ENCODE results near the gene TRPM2.
"Not testable (repeated sequence)": the region's sequence is repeated elsewhere in the genome, so short reads cannot be mapped to it uniquely, and the experiment has no call there.

The TRPM2 gene

GRCh38 chr21:44399151-44399954 lies 45.9 kb downstream of the TRPM2 start:
- no peak overlapping the region for H3K27ac ChIP-seq (ENCODE audit: low read length)
- H3K9ac ChIP-seq (ENCODE audit: low read length): no peak overlapping the region
- H3K27me3 ChIP-seq (ENCODE audit: control insufficient read depth, insufficient read depth, low read length): no peaks in the 10 kb centered on the region
- H3K4me1 ChIP-seq (ENCODE audit: control insufficient read depth, low read depth, low read length): no peaks in the 10 kb centered on the region
- H3K4me3 ChIP-seq (ENCODE audit: low read length): no peak overlapping the region
- peaks cover 5% of the 10 kb centered on the region for H3K9me3 ChIP-seq (ENCODE audit: control insufficient read depth, low read depth, low read length)
- no peaks in the 10 kb centered on the region for H3K36me3 ChIP-seq (ENCODE audit: control insufficient read depth, low read depth, low read length)

DNA sequence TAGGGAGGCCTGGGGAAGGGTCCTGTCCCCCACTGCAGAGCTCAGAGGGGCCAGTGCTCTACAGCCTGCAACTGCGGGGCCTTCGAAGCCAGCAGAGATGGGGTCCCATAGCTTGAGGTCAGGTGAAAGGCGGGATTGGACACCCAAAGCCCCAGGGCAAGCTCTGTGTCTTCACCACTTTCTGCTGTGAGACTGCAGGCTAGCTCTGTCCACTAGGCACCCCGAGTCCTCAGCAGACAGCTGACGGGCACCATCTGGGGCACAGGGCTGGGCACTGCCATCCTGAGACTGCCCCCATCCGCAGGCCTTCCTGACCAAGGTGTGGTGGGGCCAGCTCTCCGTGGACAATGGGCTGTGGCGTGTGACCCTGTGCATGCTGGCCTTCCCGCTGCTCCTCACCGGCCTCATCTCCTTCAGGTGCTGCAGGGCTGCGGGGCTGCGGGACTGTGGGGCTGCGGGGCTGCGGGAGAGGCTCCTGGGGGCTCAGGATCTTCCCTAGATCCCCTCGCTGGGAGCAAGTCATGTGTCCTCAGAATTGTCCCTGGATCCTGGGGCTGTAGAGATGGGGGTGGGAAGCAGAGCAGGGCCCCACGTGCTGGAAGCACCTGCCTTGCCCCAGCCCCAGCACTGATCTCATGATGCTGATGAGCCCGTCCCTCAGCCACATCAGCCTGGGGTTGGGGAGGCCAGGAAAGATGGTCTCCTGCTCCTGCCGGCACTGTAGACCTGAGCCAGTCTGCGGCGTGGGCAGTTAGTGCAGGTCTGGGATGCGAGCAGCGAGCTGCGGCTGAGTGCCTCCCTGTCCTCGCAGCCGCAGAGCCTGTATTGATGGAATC lies 46.8 kb downstream of the TRPM2 start:
- H3K4me1 ChIP-seq (ENCODE audit: control insufficient read depth, low read depth, low read length): no peaks in the 10 kb centered on the region
- H3K4me3 ChIP-seq (ENCODE audit: low read length): no peak overlapping the region
- H3K27me3 ChIP-seq (ENCODE audit: control insufficient read depth, insufficient read depth, low read length): no peaks in the 10 kb centered on the region
- H3K36me3 ChIP-seq (ENCODE audit: control insufficient read depth, low read depth, low read length): no peaks in the 10 kb centered on the region
- no peak overlapping the region for H3K27ac ChIP-seq (ENCODE audit: low read length)
- H3K9me3 ChIP-seq (ENCODE audit: control insufficient read depth, low read depth, low read length): peaks cover 5% of the 10 kb centered on the region
- no peak overlapping the region for H3K9ac ChIP-seq (ENCODE audit: low read length)

DNA sequence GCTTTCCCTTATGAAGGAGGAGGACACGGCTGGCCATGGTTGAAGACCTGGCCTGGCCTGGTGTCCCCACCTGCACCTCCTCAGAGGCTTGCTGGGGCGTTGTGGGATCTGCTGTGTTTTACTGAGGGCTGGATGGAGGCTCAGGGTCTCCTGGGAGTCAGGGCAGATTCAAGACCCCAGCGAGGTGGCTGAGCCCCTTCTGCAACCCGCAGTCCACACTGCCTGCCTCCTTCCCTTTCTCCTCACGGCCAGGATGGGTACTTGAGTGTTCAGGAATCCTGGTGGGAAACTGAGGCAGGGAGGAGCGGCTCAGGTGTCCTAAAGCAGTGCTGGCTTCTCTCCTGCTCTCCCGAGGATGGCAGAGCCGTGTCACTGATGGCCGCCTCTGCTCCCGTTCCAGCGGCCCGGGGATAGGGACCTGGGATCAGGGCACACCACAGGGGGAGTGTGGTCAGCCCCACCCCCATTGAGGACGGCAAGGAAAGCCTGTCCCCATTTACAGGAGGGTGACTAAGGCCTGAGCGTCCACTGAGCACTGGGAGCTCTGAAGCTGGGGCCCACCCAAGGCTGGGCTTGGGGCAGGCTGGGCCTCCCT lies 47.5 kb downstream of the TRPM2 start:
- H3K27me3 ChIP-seq (ENCODE audit: control insufficient read depth, insufficient read depth, low read length): no peaks in the 10 kb centered on the region
- H3K9ac ChIP-seq (ENCODE audit: low read length): no peak overlapping the region
- no peak overlapping the region for H3K27ac ChIP-seq (ENCODE audit: low read length)
- H3K4me1 ChIP-seq (ENCODE audit: control insufficient read depth, low read depth, low read length): no peaks in the 10 kb centered on the region
- no peak overlapping the region for H3K4me3 ChIP-seq (ENCODE audit: low read length)
- H3K36me3 ChIP-seq (ENCODE audit: control insufficient read depth, low read depth, low read length): no peaks in the 10 kb centered on the region
- peaks cover 5% of the 10 kb centered on the region for H3K9me3 ChIP-seq (ENCODE audit: control insufficient read depth, low read depth, low read length)

- Histone ChIP-seq H3K4me3 (ENCODE audit: low read length) (no peak overlapping the region), H3K27ac (ENCODE audit: low read length) (no peak overlapping the region), H3K36me3 (ENCODE audit: control insufficient read depth, low read depth, low read length) (no peaks in the 10 kb centered on the region), H3K27me3 (ENCODE audit: control insufficient read depth, insufficient read depth, low read length) (no peaks in the 10 kb centered on the region), H3K4me1 (ENCODE audit: control insufficient read depth, low read depth, low read length) (no peaks in the 10 kb centered on the region), H3K9ac (ENCODE audit: low read length) (no peak overlapping the region), H3K9me3 (ENCODE audit: control insufficient read depth, low read depth, low read length) (peaks cover 5% of the 10 kb centered on the region)
Observed at GRCh38 chr21:44401386-44402160, 48.2 kb downstream of the TRPM2 start.

DNA sequence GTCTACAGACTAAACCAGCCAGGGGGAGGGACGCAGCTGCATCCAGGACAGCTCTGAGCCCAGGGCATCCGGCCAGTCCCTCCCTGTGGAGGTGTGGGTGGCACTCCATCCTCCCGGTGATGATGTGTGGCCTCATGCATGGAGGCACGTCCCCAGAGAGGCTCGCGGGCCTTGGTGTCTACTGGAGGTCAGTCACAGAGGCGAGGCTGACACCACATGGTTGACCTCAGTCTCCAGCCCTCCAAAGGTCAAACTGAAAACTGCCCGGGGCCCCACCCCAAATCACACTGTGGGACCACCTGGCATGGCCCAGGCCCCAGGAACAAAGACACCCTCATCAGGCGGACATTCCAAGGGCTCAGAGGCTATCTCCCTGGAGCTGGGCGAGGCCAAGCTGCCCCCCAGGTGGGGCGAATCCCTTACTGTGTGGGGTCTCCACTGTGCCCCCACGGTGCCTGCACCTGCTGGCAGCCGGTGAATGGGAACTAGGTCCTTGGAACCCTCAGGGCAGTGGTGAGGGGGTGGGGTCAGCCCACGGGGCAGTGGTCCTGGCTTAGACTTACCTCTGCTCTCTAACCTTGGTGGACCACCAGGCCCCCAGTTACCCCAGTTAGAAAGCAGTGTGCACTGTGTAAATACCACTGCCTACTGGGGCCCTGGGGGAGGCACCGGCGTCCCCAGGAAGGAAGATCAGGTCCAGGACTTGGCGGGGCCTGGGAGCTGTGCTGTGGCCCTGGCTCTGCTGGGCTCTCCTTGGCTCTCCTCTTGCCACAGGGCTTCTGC lies 49.1 kb downstream of the TRPM2 start:
- Histone ChIP-seq H3K9me3 (ENCODE audit: control insufficient read depth, low read depth, low read length) (peaks cover 5% of the 10 kb centered on the region), H3K9ac (ENCODE audit: low read length) (no peak overlapping the region), H3K36me3 (ENCODE audit: control insufficient read depth, low read depth, low read length) (no peaks in the 10 kb centered on the region), H3K27me3 (ENCODE audit: control insufficient read depth, insufficient read depth, low read length) (no peaks in the 10 kb centered on the region), H3K4me3 (ENCODE audit: low read length) (no peak overlapping the region), H3K27ac (ENCODE audit: low read length) (no peak overlapping the region), H3K4me1 (ENCODE audit: control insufficient read depth, low read depth, low read length) (no peaks in the 10 kb centered on the region)

- Histone ChIP-seq H3K27ac (ENCODE audit: low read length) (no peak overlapping the region), H3K27me3 (ENCODE audit: control insufficient read depth, insufficient read depth, low read length) (no peaks in the 10 kb centered on the region), H3K9ac (ENCODE audit: low read length) (no peak overlapping the region), H3K4me1 (ENCODE audit: control insufficient read depth, low read depth, low read length) (no peaks in the 10 kb centered on the region), H3K9me3 (ENCODE audit: control insufficient read depth, low read depth, low read length) (peaks cover 8% of the 10 kb centered on the region), H3K36me3 (ENCODE audit: control insufficient read depth, low read depth, low read length) (no peaks in the 10 kb centered on the region), H3K4me3 (ENCODE audit: low read length) (no peak overlapping the region)
Observed at GRCh38 chr21:44403106-44404020, 49.9 kb downstream of the TRPM2 start.

DNA sequence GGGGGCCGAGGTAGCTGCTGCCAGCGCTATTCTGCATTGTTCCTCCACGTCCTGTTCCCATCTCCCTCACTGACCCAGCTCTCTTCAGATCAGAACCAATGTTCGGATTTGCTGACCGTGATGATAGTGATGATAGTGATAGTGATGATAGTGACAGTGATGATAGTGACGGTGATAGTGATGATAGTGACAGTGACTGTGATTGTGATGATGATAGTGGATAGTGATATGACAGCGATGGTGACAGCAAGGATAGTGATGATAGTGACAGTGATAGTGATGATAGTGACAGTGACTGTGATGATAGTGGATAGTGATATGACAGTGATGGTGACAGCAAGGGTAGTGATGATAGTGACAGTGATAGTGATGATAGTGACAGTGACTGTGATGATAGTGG lies 51.1 kb downstream of the TRPM2 start:
- H3K9ac ChIP-seq (ENCODE audit: low read length); H3K4me3 ChIP-seq (ENCODE audit: low read length); H3K9me3 ChIP-seq (ENCODE audit: control insufficient read depth, low read depth, low read length); H3K4me1 ChIP-seq (ENCODE audit: control insufficient read depth, low read depth, low read length); H3K27ac ChIP-seq (ENCODE audit: low read length); H3K27me3 ChIP-seq (ENCODE audit: control insufficient read depth, insufficient read depth, low read length); H3K36me3 ChIP-seq (ENCODE audit: control insufficient read depth, low read depth, low read length): not testable (repeated sequence)

- Histone ChIP-seq H3K27me3 (ENCODE audit: control insufficient read depth, insufficient read depth, low read length) (no peaks in the 10 kb centered on the region), H3K4me3 (ENCODE audit: low read length) (no peak overlapping the region), H3K9me3 (ENCODE audit: control insufficient read depth, low read depth, low read length) (peaks cover 9% of the 10 kb centered on the region), H3K27ac (ENCODE audit: low read length) (no peak overlapping the region), H3K36me3 (ENCODE audit: control insufficient read depth, low read depth, low read length) (no peaks in the 10 kb centered on the region), H3K4me1 (ENCODE audit: control insufficient read depth, low read depth, low read length) (no peaks in the 10 kb centered on the region), H3K9ac (ENCODE audit: low read length) (no peak overlapping the region)
Observed at GRCh38 chr21:44405091-44405947, 51.9 kb downstream of the TRPM2 start.

DNA sequence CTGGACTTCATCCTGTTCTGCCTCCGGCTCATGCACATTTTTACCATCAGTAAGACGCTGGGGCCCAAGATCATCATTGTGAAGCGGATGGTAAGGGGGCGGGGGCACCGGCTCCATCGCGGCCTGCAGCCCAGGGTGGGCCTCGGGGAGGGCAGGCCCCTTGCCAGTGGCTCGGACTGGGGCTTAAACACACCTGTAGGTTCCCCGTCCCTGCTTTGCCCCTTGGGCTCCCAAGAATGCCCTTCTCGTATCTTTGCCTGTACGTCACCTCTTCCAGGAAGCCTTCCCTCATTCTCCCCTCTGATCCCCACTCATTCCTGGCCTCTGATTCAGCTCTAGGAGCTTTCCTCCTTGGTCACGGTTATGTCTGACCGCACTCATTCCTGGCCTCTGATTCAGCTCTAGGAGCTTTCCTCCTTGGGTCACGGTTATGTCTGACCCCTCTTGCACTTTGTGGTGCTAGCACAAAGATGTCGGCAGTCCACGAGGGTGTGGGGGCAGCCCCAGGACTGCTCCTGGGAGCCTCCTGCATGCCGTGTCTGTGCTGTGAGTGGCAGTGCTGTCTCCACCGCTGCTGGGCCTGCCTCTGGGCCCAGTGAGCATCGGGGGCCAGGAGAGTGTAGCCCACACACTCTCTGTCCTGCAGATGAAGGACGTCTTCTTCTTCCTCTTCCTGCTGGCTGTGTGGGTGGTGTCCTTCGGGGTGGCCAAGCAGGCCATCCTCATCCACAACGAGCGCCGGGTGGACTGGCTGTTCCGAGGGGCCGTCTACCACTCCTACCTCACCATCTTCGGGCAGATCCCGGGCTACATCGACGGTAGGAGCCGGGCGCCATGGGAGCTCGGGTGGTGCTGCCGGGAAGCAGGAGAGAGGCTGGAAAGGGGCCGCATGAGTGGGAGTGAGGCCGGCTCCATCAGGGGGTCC lies 52.8 kb downstream of the TRPM2 start:
- Histone ChIP-seq H3K4me3 (ENCODE audit: low read length) (no peak overlapping the region), H3K9ac (ENCODE audit: low read length) (no peak overlapping the region), H3K9me3 (ENCODE audit: control insufficient read depth, low read depth, low read length) (peaks cover 9% of the 10 kb centered on the region), H3K27ac (ENCODE audit: low read length) (no peak overlapping the region), H3K36me3 (ENCODE audit: control insufficient read depth, low read depth, low read length) (no peaks in the 10 kb centered on the region), H3K27me3 (ENCODE audit: control insufficient read depth, insufficient read depth, low read length) (no peaks in the 10 kb centered on the region), H3K4me1 (ENCODE audit: control insufficient read depth, low read depth, low read length) (no peaks in the 10 kb centered on the region)
